ENCODE data around the gene MYOG. TPM values are rescaled to one million over a fixed set of nuclear protein-coding genes. Genes with fewer than 3 reads are reported as not detected.

Gene MYOG
- total RNA-seq, 4 donors from 2014 or later = not detected

GRCh38 chr1:203121186-203122015, 35.6 kb upstream of the MYOG start:
- no peaks in the 10 kb centered on the region for H3K9me3 ChIP-seq
- H3K36me3 ChIP-seq = no peaks in the 10 kb centered on the region
- no peaks in the 10 kb centered on the region for H3K27me3 ChIP-seq
- peak in 1 of 3 donors; percentile 21 for DNase-seq
- no peak overlapping the region for H3K4me3 ChIP-seq
- no peak for TF ChIP-seq CTCF (IDR thresholded peaks at IDR 0.05)
- no peak for TF ChIP-seq POLR2A (IDR thresholded peaks at IDR 0.05)
- H3K4me1 ChIP-seq = peaks cover 0 to 4% (median under 1%) of the 10 kb centered on the region in 4 donors
- no peak overlapping the region for H3K27ac ChIP-seq

GRCh38 chr1:203120325-203121153, 34.7 kb upstream of the MYOG start:
- no peaks in the 10 kb centered on the region for H3K27me3 ChIP-seq

GRCh38 chr1:203117611-203118575, 32.1 kb upstream of the MYOG start:
- DNase-seq = peak; percentile 25 to 70 (median 68)
- Histone ChIP-seq H3K4me3 (no peak overlapping the region), H3K36me3 (no peaks in the 10 kb centered on the region), H3K9me3 (no peaks in the 10 kb centered on the region), H3K27ac (no peak overlapping the region), H3K4me1 (no peaks in the 10 kb centered on the region), H3K27me3 (no peaks in the 10 kb centered on the region)
- TF ChIP-seq CTCF (IDR thresholded peaks at IDR 0.05) = peak in 5 of 6 experiments; percentile 36 to 57 (median 53)
- no peak for TF ChIP-seq POLR2A (IDR thresholded peaks at IDR 0.05)

More at GRCh38 chr1:203120325-203121153, 34.7 kb upstream of the MYOG start:
- Histone ChIP-seq H3K36me3 (no peaks in the 10 kb centered on the region), H3K4me3 (no peak overlapping the region), H3K9me3 (no peaks in the 10 kb centered on the region), H3K27ac (no peak overlapping the region), H3K4me1 (no peaks in the 10 kb centered on the region)
- TF ChIP-seq POLR2A (IDR thresholded peaks at IDR 0.05) (no peak), CTCF (IDR thresholded peaks at IDR 0.05) (no peak)
- DNase-seq = peak in 1 of 3 donors; percentile 28

- DNase-seq = peak in 1 of 3 donors; percentile 42
- Histone ChIP-seq H3K27me3 (no peaks in the 10 kb centered on the region), H3K4me3 (no peak overlapping the region), H3K9me3 (no peaks in the 10 kb centered on the region), H3K36me3 (no peaks in the 10 kb centered on the region), H3K4me1 (no peaks in the 10 kb centered on the region), H3K27ac (no peak overlapping the region)
- no peak for TF ChIP-seq POLR2A (IDR thresholded peaks at IDR 0.05)
- TF ChIP-seq CTCF (IDR thresholded peaks at IDR 0.05) = no peak
Observed at GRCh38 chr1:203116091-203116820, 30.4 kb upstream of the MYOG start.
